ENCODE results near the gene PTPN3. TPM values are rescaled to one million over a fixed set of nuclear protein-coding genes. Genes with fewer than 3 reads are reported as not detected.

PTPN3 gene
- total and polyA plus RNA-seq, 10 of the 15 experiments (the other 5 are each of a cell fraction or from before 2014, with no cell fraction given), result 0.18 to 1.3 (median 0.39) TPM

GRCh38 chr9:109497226-109498153, 617 bp downstream of the PTPN3 start (continued):
- no peak for TF ChIP-seq PBX3 (IDR thresholded peaks at IDR 0.05; ENCODE audit: insufficient replicate concordance, low read depth, low read length)

GRCh38 chr9:109496841-109497225, 1.3 kb downstream of the PTPN3 start:
- Histone ChIP-seq H3K4me2 (ENCODE audit: control insufficient read depth, insufficient read depth) (no peak overlapping the region), H4K20me1 (ENCODE audit: control insufficient read depth, insufficient read depth) (no peaks in the 10 kb centered on the region), H3K27ac (ENCODE audit: control insufficient read depth, insufficient read depth) (no peak overlapping the region), H3K4me1 (ENCODE audit: control insufficient read depth, insufficient read depth, low read length) (no peaks in the 10 kb centered on the region), H3K36me3 (ENCODE audit: control insufficient read depth in 2 of 2, insufficient read depth in 2 of 2, low read length in 1 of 2) (no peaks in the 10 kb centered on the region), H3K4me3 (no peak overlapping the region), H3K9me3 (replicated peaks; ENCODE audit: control insufficient read depth, insufficient read depth, low read length) (no peaks in the 10 kb centered on the region; the same call in 2 of the 3 replicates), H3K9ac (ENCODE audit: control insufficient read depth, insufficient read depth, low read length) (no peak overlapping the region), H2AFZ (ENCODE audit: control insufficient read depth, low read depth, low read length) (no peak overlapping the region), H3K27me3 (replicated peaks in 1 of 2; ENCODE audit: control insufficient read depth in 2 of 2, insufficient read depth in 2 of 2, low read length in 1 of 2) (peaks cover 14 to 22% of the 10 kb centered on the region in 2 experiments), H3K79me2 (ENCODE audit: control insufficient read depth, insufficient read depth, low read length) (no peaks in the 10 kb centered on the region)
- intact Hi-C loops (cut with micrococcal nuclease; ENCODE audit: unreplicated experiment) (no loop called here), in situ Hi-C loops (cut with MboI) (no loop called here)
- no peak for DNase-seq (ENCODE audit: low read depth, low spot score)
- ATAC-seq, result no peak
- RAD21 ChIA-PET (ENCODE audit: unreplicated experiment), result no interaction called here
- no TSS peak for BruUV-seq (replicated peaks)
- SMC1A ChIA-PET (ENCODE audit: uncharacterized antibody, unreplicated experiment), result interaction anchor here (0.6 kb wide), 1 partner anchor 70 kb away, joined by 3 read pairs; no protein-coding TSS in a partner anchor
- no peak for FAIRE-seq
- TF ChIP-seq SMC3 (IDR thresholded peaks at IDR 0.05; ENCODE audit: borderline replicate concordance, low read length) (no peak), TCF3 (IDR thresholded peaks at IDR 0.05; ENCODE audit: borderline replicate concordance, insufficient read depth, low read depth, low read length) (no peak), RAD51 (IDR thresholded peaks at IDR 0.05) (no peak), EGR1 (IDR thresholded peaks at IDR 0.05; ENCODE audit: borderline replicate concordance in 1 of 2, low read depth in 2 of 2, low read length in 2 of 2) (no peak), ESRRA (IDR thresholded peaks at IDR 0.05; ENCODE audit: low read length) (no peak), CHD2 (IDR thresholded peaks at IDR 0.05; ENCODE audit: borderline replicate concordance, low read depth, low read length) (no peak), ZNF622 (IDR thresholded peaks at IDR 0.05) (no peak), CBX3 (IDR thresholded peaks at IDR 0.05; ENCODE audit: borderline replicate concordance, low read depth) (no peak), SMAD1 (IDR thresholded peaks at IDR 0.05; ENCODE audit: low read depth, partially characterized antibody) (no peak), ZZZ3 (IDR thresholded peaks at IDR 0.05; ENCODE audit: control insufficient read depth, insufficient read length, low read depth) (no peak), USF2 (IDR thresholded peaks at IDR 0.05; ENCODE audit: borderline replicate concordance, low read depth, low read length) (no peak), POU2F2 (IDR thresholded peaks at IDR 0.05; ENCODE audit: borderline replicate concordance, low read depth, low read length) (no peak), RFX5 (IDR thresholded peaks at IDR 0.05; ENCODE audit: low read depth, low read length) (no peak), E4F1 (IDR thresholded peaks at IDR 0.05; ENCODE audit: borderline replicate concordance, partially characterized antibody) (no peak)
- POLR2A ChIA-PET, result no interaction called here
- WGBS (ENCODE audit: insufficient coverage, insufficient replicate concordance, low lambda C conversion rate, missing lambda C conversion rate), result 64% methylated on average over 4 of the region's 4 CpGs
- CTCF ChIA-PET, result no interaction called here

Measured in GM12878 (cell line).